KMS-11 (cell line): ENCODE measurements around the gene TSC22D1.

Experiments used
- H2AFZ ChIP-seq: fragments of 200-600 bp; sonication (generic); 2 replicates; pipeline ENCODE4 v1.6.1; 2016; ENCODE audit warnings: antibody characterized with exemption, mixed run types, low read depth
- H3K27ac ChIP-seq: fragments of 200-600 bp; sonication (generic); 2 replicates; pipeline ENCODE4 v1.6.1; 2016; ENCODE audit warnings: mild to moderate bottlenecking, mixed run types
- H3K27me3 ChIP-seq: fragments of 200-600 bp; sonication (generic); 2 replicates; pipeline ENCODE4 v1.6.1; 2017; ENCODE audit warnings: mild to moderate bottlenecking, low read depth, mixed run types, moderate library complexity; ENCODE audit not compliant: insufficient read depth
- H3K36me3 ChIP-seq: fragments of 200-600 bp; sonication (generic); 2 replicates; pipeline ENCODE4 v1.6.1; 2017; ENCODE audit warnings: mild to moderate bottlenecking, mixed run types; ENCODE audit not compliant: insufficient read depth
- H3K4me1 ChIP-seq: fragments of 200-600 bp; sonication (generic); 2 replicates; pipeline ENCODE4 v1.6.1; 2016; ENCODE audit warnings: mild to moderate bottlenecking, low read depth, mixed run types; ENCODE audit not compliant: poor library complexity, severe bottlenecking
- H3K4me2 ChIP-seq: fragments of 200-600 bp; sonication (generic); 2 replicates; pipeline ENCODE4 v1.7.0; 2016; ENCODE audit warnings: mild to moderate bottlenecking, mixed run types
- H3K4me3 ChIP-seq: fragments of 200-600 bp; sonication (generic); IDR thresholded peaks from 2 replicates; pipeline ENCODE4 v1.6.1; 2017; ENCODE audit warnings: low read depth, low read length, mixed read lengths; ENCODE audit not compliant: insufficient read depth
- H3K79me2 ChIP-seq: fragments of 200-600 bp; sonication (generic); 2 replicates; pipeline ENCODE4 v1.6.1; 2016; ENCODE audit warnings: low read depth, mixed run types; ENCODE audit not compliant: insufficient read depth
- H3K9ac ChIP-seq: fragments of 200-600 bp; sonication (generic); 2 replicates; pipeline ENCODE4 v1.6.1; 2016; ENCODE audit warnings: mild to moderate bottlenecking, mixed run types
- H4K20me1 ChIP-seq: fragments of 200-600 bp; sonication (generic); 2 replicates; pipeline ENCODE4 v1.6.1; 2016; ENCODE audit warnings: mild to moderate bottlenecking, mixed run types; ENCODE audit not compliant: insufficient read depth
- CTCF ChIP-seq: fragments of 200-600 bp; sonication (generic); conservative IDR thresholded peaks from 2 replicates; pipeline ENCODE4 v1.6.1; 2017; ENCODE audit warnings: low read depth, mild to moderate bottlenecking, antibody characterized with exemption, low read length, moderate library complexity, mixed read lengths

The TSC22D1 gene

GRCh38 chr13:44435919-44436510 is 140.1 kb downstream of the TSC22D1 start:
- Histone ChIP-seq H3K79me2 (no peaks in the 10 kb centered on the region), H3K4me2 (peak overlapping the region; percentile 66), H3K4me3 (no peak overlapping the region), H3K9ac (peak overlapping the region; percentile 49; the same call in 1 of the 2 replicates), H3K36me3 (no peaks in the 10 kb centered on the region), H3K27ac (no peak overlapping the region), H3K4me1 (peaks cover 8% of the 10 kb centered on the region), H3K27me3 (no peaks in the 10 kb centered on the region), H4K20me1 (no peaks in the 10 kb centered on the region), H2AFZ (no peak overlapping the region)
- no peak for TF ChIP-seq CTCF

- peak overlapping the region; percentile 22; the same call in 1 of the 2 replicates for H2AFZ ChIP-seq
- TF ChIP-seq CTCF, result no peak
- no peaks in the 10 kb centered on the region for H3K79me2 ChIP-seq
- no peaks in the 10 kb centered on the region for H3K36me3 ChIP-seq
- peaks cover 8% of the 10 kb centered on the region for H3K4me1 ChIP-seq
- H3K27me3 ChIP-seq, result no peaks in the 10 kb centered on the region
- H3K27ac ChIP-seq, result no peak overlapping the region
- H4K20me1 ChIP-seq, result no peaks in the 10 kb centered on the region
- H3K4me3 ChIP-seq, result no peak overlapping the region
- peak overlapping the region; percentile 49; the same call in 1 of the 2 replicates for H3K9ac ChIP-seq
- H3K4me2 ChIP-seq, result peak overlapping the region; percentile 66; the same call in 1 of the 2 replicates
Measured at GRCh38 chr13:44435142-44435918, 140.8 kb downstream of the TSC22D1 start.

- TF ChIP-seq CTCF, result no peak
- H3K9ac ChIP-seq, result no peak overlapping the region
- peak overlapping the region; percentile 22; the same call in 1 of the 2 replicates for H2AFZ ChIP-seq
- H3K4me2 ChIP-seq, result peak overlapping the region; percentile 66; the same call in 1 of the 2 replicates
- H3K27me3 ChIP-seq, result no peaks in the 10 kb centered on the region
- H3K4me3 ChIP-seq, result no peak overlapping the region
- no peaks in the 10 kb centered on the region for H3K36me3 ChIP-seq
- H3K27ac ChIP-seq, result no peak overlapping the region
- H4K20me1 ChIP-seq, result no peaks in the 10 kb centered on the region
- H3K4me1 ChIP-seq, result peaks cover 8% of the 10 kb centered on the region
- H3K79me2 ChIP-seq, result no peaks in the 10 kb centered on the region
Measured at GRCh38 chr13:44434766-44435141, 141.4 kb downstream of the TSC22D1 start.

GRCh38 chr13:44433863-44434765 is 142.0 kb downstream of the TSC22D1 start:
- Histone ChIP-seq H3K79me2 (no peaks in the 10 kb centered on the region), H3K4me2 (0 out of 2 replicates have a peak overlapping the region, but pooled peaks have one; percentile 66), H3K4me3 (no peak overlapping the region), H3K36me3 (no peaks in the 10 kb centered on the region), H3K27me3 (no peaks in the 10 kb centered on the region), H3K27ac (no peak overlapping the region), H4K20me1 (no peaks in the 10 kb centered on the region), H3K4me1 (peaks cover 8% of the 10 kb centered on the region), H3K9ac (no peak overlapping the region), H2AFZ (no peak overlapping the region)
- no peak for TF ChIP-seq CTCF
